NCI-H748 (cell line): ENCODE results near the gene GYS1.

Experiments used
- DNase-seq: peaks from one replicate; lab custom pipeline; 2025; ENCODE audit not compliant: unreplicated experiment; lab: John Stamatoyannopoulos, UW

GYS1 gene

DNA sequence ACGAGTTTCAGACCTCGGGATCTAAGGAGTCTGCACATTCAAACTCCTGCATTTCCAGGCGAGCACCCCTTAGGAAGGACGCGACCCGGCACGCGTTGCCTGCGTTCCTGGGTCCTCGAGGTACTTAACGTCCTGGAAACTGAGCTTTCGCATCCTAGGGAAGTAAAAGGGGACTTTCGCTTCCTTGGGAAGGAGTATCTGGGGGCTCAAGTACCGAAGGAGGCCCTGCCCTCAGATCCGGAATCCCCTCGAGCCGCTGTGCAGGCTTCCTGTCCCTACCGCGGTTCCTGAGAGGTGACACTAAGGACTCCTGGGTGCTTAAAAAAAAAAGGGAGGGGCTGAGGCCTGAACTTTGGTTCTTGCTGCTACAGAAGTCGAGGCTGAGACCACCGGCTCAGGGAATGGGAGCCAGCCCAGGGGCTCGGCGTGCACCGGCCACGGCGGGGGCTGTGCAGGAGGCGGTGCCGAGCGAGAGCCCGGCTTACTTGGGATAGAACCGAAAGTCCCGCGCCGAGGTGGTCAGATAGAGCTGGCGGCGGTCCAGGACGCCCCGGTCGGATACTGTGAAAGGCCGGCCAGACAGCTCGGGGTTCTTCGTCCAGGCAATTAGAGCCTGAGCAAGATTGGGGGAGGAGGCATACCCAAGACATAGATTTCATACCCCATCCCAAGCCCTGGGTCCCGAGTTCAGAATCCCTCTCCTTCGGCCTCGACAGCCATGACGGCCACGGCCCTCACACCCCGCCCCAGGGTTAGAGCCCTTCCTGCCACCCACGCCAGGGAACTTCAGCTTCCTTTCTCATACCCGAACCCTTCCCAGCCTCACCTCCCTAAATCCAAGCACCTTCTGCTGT lies 25.5 kb upstream of the GYS1 start:
- DNase-seq = peak; percentile 31

DNA sequence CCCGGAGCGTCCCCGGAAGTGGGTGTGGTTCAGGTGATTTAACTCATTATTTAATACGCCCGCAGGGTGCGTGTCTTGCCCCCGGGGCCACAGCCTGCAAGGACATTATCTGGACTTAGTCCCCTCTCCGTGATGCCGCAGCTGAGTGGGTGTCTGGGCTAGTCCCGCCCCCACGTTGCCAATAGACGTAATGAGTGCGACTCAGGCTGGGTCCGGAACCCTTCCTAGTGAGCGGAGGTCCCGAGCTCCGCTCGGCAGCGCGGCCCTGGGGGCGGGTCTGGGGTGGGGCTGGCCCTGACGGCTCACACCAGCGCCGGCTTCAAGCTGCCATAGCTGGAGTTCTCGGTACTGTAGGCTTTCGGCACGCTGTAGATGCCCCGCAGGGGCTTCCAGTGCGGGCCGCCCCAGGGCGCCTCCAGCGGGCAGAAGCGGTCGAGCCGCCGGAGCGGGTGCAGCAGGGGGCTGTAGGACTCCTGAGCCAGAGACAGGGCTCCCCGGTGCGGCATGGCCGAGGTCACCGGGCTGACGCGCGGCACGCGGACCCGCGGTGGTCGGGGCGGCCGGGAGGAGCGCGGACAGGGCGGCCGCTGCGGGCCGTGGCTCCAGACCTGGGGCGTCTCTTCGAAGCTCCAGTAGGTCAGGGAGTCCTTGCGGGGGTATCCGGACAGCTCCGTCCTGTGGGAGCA lies 24.7 kb upstream of the GYS1 start:
- peak; percentile 75 for DNase-seq

- no peak for DNase-seq
Observed at GRCh38 chr19:49017041-49017665, 24.0 kb upstream of the GYS1 start, which contains the start of gene LHB. TSS of gene LHB (minus strand) at chr19:49017091. CDS start at chr19:49017081, 10 bp downstream.

DNA sequence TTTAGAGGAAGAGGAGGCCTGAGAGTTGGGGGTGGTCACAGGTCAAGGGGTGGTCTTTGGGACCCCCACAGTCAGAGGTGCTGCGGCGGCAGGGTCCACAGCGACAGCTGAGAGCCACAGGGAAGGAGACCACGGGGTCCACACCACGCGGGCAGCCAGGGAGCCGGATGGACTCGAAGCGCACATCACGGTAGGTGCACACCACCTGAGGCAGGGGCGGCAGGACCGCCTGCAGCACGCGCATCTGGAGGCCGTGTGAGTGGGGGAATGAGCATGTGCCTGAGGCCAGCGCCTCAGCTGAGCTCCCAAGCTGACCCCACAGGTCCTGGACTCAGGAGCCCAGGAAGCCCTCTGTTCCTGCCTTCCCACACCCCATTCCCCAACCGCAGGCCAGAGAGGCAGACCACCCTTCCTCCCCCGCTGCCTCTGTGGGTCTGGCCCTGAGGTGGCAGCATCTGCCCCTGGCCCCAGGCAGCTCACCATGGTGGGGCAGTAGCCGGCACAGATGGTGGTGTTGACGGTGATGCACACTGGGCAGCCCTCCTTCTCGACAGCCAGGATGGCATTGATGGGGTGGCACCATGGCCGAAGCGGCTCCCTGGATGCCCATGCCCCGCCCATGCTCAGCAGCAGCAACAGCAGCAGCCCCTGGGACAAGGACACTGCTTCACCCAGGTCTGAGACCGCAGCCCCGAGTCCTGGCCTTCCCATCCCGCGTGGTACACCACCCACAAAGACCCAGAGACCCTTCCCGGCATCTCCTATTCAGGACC lies 23.1 kb upstream of the GYS1 start:
- DNase-seq = no peak

DNA sequence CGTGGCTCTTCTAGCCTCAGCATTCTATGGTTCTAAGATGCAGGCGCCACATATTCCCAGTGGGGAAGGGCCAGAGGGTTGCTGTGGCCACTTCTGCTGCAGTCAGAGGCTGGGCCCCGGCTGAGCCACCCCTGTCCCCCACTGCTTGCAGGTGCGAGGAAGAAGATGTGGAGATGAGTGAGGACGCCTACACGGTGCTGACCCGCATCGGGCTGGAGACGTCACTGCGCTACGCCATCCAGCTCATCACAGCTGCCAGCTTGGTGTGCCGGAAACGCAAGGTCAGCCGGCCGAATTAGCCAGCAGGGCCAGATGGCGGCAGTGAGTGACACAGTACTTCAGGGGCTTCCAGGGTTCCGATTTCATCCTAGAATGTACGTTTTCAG lies 21.8 kb upstream of the GYS1 start:
- no peak for DNase-seq

GRCh38 chr19:49014123-49014869 lies 21.2 kb upstream of the GYS1 start:
- no peak for DNase-seq

DNA sequence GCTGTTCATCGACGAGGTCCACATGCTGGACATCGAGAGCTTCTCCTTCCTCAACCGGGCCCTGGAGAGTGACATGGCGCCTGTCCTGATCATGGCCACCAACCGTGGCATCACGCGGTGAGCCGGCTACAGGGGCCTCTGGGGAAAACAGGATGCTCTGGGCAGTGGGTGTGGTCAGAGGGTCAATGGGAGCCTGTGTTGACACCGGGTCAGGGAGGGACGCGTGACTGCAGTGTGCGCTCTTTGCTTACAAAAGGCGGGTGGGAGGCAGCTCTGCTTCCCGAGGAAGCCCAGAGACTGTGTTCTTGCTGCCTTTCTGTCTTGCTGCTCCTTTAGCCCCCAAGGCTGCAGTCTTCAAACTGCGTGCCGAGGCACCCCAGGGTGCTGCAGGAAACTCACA lies 18.1 kb upstream of the GYS1 start:
- no peak for DNase-seq

- no peak for DNase-seq
Observed at GRCh38 chr19:49010453-49010852, 17.3 kb upstream of the GYS1 start.

- no peak for DNase-seq
Observed at GRCh38 chr19:49009828-49010227, 16.7 kb upstream of the GYS1 start.

- no peak for DNase-seq
Observed at GRCh38 chr19:49006905-49007304, 13.8 kb upstream of the GYS1 start.

DNA sequence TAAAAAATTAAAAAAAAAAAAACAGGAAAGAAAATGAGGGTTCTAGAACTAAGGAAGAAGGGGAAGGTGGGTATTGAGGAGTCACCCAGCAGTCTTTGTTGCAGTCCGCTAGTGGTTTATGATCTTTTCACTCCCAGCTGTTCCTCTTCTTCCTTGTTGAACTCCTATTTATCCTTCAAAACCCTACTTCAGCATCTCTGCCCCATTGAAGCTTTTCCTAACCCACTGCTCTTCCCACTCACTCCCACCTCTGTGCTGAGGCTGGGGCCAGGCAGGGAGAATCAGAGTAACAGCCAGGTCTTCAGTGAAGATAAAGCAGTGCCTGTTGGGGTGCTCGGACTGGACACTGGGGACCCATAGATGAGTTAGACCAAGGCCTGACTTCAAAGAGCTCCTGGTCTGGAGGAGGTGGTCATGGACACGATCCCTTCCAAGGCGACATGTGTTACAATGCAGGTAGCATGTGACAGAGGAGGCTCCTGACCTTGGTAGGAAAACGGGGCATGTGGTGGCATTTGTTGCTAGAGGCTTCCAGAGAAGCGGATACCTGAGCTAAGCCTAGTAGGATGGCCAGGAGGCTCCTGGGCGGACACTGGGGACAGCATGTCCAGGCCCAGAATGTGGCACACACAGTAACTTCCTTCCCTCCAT lies 12.0 kb upstream of the GYS1 start:
- DNase-seq = no peak

- DNase-seq = no peak
Observed at GRCh38 chr19:49004133-49004532, 11.0 kb upstream of the GYS1 start.

DNA sequence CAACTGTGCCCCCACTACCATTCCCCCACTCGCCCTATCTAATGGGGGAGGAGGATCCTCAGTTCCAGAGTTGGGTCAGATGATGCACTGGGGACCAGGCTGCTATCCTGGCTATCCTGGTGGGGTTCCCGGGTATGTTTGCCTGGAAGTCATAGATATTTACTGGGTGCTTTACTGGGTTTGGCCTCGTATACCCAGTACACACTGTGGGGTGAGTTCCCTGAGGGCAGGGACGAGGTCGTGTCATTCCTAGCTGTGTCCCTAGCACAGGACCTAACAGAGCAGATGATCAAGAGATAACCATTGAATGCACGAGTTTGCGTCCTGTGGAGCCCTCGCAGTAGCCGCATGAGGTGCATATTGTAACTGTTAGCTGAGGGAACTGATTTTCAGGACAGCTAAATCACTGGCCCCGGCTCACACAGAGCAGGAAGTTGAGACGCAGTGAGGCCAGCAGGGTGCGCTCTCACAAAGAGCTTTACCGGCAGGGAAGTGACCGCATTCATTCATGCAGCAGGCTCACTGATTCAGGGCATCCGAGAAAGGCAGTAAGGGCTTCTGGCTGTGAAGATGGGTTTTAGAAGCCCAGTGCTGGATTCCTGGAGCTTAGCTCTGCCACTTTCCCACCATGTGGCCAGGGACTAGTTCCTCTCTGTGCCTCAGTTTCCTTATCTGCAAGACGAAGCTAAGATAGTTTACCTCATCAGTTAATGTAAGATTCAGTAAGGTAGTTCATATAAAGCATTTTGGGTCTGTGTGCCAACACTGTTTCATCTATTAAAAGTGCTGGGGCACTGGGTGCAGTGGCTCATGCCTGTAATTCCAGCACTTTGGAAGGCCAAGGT lies 6.6 kb upstream of the GYS1 start:
- DNase-seq = peak; percentile 45

- DNase-seq = peak; percentile 69
Observed at GRCh38 chr19:48997972-48998371, 4.9 kb upstream of the GYS1 start.

DNA sequence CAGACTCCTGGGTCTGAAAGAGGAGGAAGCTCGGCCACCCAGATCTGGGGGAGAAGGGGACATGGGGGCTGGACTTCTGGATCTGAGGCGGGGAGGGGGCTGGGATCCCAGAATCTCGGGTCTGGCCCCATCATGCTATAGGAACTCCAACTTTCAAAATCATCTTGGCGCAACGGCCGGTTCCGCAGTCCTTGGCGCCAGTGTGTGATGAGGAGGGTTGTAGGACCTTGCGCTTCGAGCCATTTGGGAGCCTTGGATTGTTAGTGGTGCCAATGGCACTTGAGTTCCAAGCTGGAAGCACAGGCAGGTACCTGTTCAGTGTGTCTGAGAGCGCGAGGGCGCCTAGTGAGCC lies 902 bp upstream of the GYS1 start:
- DNase-seq = peak; percentile 47

DNA sequence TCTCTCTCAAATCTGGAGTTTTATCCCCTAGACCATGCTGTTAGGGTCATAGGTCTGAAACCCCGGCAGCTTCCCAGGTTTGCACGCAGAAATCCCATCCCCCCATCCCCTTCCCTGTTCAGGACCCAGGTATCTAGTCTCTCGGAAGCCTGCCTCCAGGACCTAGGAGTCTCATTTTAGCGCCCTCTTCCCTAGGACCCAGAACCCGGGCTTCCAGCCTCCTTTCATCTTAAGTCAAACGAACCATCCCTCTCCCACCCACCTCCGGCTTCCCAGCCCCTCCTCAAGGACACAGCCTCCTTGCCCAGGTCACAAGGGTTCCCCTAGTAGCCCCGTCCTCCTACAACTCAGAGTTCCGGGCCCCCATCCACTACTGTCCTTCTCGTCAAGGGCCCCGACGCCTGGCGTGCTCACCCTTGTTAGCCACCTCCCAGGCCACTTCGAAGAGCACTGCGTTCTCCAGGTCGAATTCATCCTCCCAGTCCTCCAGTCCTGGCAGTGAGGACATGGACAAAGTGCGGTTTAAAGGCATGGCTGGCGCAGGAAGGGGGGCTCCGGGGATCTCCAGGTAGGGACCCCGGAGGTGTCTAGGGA lies 431 bp downstream of the GYS1 start:
- peak; percentile 77 for DNase-seq

DNA sequence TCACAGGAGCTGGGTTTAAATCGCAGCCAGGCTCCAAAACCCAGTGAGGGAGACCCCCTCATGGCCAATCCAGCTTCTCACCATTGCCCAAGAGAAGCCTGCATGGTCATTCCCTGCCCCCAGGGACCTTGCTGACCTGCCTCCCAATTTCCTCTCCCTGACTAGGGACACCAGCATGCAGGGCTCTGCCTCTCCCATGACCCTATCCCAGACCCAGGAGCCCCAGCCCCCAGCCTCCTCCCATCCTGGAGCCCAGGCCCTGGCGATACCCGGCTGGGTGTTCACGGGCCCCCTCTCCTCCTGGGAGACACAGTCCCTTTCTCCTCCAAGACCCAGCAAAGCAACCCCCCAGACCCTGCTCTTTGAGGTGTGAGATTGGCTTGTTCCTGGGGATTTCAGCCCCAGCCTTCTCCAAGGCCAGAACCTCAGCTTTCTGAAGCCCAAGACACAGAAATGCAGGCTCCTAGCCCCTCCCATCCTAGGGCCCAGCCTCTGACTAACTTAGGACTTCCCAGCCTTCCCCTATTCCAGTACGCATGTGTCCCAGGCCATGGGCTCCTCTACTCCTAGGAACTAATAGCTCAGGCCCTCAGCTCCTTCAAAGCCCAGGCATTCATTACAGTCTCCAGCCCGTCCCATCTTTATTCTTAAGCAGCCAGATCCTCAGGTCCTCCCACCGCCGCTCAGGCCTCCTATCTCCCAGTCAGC lies 1.1 kb downstream of the GYS1 start:
- no peak for DNase-seq

DNA sequence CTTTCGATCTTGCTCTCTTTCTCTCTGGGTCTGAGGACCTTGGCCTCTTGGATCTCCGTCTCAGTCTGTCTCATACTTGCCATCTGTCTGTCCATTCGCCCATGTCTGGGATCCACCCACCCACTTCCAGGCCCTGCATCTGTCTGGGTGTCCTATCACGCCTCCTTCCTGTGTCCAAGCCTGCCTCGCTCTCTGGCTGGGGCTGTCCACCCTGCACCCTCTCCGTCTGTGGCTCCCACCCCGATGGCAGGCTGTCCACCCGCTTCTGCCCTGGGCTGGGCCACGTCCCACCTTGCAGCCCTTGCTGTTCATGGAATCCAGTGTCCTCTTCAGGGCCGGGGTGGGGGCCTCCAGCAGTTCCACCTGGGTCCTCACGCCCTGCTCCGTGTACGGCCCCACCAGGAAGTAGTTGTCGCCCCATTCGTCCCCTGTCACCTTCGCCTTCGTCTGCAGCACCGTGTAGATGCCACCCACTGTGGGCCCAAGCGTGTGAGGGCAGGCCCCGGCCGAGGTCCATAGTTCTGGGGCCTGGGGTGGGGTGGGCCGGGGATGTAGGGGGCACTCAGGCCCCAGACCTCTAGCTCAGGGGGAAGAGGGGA lies 2.0 kb downstream of the GYS1 start:
- no peak for DNase-seq
